RPMI7951 (cell line): ENCODE data around the gene CFAP74. TPM values are rescaled to one million over a fixed set of nuclear protein-coding genes. Genes with fewer than 3 reads are reported as not detected.

ENCODE experiments used
- DNase-seq: peaks from one replicate; pipeline ENCODE4 v3.0.0-alpha.2; 2012; ENCODE audit warnings: low read depth
- total RNA-seq: library from RNA; depleted of rRNA; stranded (reverse); fragments of >200 nt; shearing (Covaris generic); gene quantifications from 2 replicates; pipeline ENCODE4 v1.2.3, GENCODE V29; 2014

CFAP74 gene
- total RNA-seq, 1 experiment from 2014 or later = not detected

DNA sequence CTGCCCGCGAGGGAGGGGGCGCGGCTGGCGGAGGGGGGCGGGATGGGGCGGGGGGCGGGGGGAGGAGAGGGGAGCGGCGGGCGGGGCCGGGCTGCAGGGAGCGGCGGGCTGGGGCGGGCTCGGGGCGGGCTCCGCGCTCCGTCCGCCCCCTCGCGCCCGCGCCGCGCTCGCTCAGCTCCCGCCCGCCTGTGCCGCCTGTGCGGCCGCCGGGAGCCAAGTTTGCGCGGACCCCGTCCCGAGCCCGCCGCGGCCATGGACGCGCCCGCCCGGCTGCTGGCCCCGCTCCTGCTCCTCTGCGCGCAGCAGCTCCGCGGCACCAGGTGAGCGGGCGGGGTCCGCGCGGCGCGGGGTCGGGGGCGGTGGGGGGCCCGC, 15.6 kb upstream of the CFAP74 start, which contains the start of gene GABRD:
GABRD (plus strand) TSS at position 174 of the 372 bp plus-strand sequence; CDS start at position 253, 79 bp downstream.
- DNase-seq = no peak

DNA sequence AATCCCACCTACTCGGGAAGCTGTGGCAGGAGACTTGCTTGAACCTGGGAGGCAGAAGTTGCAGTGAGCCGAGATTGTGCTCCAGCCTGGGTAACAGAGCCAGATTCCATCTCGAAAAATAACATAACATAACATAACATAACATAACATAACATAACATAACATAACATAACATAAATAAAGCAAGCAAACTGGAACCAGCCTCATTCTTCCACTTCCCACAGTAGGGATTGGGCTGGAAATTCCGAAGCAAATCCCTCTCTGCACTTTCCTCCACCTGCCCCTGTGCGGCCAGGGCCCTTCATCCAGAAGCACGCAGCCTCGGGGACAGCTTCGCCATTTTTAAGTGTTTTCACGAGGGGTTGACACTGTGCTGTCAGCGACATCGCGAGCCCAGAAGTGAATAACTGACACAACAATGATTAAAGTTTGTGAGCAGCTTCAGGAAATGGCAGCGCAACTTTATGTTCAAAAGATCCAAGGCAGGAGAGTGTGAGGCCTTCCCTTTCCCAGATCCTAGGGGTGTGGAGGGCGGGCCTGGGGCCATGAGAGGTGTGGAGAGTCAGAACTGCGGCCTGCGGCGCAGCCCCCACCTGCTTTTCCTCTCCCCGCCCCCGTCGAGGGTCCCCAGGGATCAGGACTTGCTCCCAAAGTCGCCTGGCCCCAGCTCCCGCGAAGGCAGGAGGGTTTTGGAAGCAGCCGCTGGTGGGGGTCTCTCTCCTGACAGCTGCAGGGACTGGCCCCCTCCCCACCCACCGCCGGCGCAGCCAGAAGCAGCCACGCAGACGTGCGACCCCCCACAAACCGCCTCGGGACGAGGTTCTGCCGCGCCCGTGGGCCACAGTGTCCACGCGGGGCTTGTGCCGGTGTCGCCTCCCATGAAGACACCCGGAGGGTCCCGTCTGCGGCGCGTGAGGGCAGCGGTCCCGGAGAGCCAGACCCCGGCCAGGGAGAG, 14.9 kb upstream of the CFAP74 start:
- no peak for DNase-seq

DNA sequence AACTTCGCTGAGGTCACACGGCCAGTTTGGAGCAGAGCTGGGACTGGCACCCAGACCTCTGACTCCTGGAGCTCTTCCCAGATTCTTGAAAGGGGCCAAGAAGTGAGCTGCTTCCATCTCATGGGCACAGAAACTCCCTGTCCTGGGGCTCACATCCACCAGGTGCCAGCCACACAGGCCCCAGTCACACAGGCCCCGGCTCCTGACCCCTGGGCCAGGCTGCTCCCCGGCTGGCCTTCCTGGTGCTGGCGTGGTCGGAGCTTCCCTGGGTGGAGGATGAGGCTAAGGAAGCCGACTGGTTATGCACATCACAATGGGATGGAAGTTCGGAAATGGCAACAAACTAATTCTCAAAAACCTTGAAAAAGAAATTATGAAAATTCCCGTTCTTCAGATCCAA, 12.5 kb upstream of the CFAP74 start:
- no peak for DNase-seq

DNA sequence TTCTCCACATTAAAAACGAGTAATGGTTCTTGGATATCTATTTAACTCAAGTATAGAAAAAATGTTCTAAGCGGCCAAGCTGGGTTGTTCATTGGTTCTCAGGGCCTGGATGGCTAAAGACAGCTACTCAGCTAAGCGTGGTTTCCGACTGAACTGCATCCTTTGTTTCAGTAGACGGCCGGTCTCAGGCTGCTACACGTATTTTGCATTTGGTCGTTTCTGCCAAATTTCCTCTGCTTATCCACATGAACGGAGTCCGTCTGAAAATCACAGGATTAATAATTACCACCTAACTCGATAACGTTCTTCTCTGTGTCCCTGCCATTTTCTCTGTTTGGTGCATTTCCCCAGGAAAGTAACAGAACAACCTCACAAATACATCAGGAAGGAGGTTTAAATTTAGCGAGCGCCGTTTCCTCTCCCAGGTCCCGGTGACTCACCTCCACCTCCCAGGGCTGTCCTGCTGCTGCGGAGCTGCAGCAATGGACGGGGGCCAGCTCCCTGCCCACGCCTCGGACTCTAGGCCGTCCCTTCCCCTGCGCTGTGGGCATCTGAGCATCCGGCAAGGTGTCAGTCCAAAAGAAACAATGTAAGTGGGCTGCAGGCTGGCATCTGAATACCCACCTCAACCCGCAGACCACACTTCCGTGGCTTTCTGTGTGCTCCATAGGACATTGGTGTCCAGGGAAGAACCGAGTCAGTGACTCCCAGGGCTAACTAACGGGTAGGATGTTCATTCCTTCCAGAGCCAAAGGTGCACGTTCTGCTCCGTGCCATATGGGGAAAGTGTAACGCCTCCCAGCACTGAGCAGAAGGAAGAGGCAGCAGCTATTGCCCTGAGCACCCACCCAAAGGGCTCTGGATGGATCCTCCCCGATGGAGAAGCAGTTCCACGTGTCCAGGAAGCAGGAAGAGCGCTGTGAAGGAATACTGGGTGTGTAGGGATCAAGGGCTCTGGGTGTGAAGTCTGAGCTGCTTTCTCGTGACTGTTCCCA, 11.5 kb upstream of the CFAP74 start:
- DNase-seq = peak; percentile 31

DNA sequence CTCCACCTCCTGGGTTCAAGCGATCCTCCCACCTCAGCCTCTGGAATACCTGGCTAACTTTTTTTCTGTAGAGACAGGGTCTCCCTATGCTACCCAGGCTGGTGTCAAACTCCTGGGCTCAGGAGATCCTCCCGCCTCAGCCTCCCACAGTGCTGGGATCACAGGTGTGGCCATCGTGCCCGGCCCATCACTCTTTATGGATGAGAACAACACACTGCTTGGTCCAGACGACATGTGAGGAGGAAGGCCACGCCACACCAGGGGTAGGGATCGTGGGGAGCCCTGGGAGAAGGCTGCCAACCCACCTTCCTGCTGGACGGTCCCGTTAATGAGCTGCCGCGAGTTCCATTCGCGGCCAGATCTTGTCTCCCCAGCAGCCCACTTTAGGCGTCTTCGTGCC, 10.6 kb upstream of the CFAP74 start:
- DNase-seq = no peak

DNA sequence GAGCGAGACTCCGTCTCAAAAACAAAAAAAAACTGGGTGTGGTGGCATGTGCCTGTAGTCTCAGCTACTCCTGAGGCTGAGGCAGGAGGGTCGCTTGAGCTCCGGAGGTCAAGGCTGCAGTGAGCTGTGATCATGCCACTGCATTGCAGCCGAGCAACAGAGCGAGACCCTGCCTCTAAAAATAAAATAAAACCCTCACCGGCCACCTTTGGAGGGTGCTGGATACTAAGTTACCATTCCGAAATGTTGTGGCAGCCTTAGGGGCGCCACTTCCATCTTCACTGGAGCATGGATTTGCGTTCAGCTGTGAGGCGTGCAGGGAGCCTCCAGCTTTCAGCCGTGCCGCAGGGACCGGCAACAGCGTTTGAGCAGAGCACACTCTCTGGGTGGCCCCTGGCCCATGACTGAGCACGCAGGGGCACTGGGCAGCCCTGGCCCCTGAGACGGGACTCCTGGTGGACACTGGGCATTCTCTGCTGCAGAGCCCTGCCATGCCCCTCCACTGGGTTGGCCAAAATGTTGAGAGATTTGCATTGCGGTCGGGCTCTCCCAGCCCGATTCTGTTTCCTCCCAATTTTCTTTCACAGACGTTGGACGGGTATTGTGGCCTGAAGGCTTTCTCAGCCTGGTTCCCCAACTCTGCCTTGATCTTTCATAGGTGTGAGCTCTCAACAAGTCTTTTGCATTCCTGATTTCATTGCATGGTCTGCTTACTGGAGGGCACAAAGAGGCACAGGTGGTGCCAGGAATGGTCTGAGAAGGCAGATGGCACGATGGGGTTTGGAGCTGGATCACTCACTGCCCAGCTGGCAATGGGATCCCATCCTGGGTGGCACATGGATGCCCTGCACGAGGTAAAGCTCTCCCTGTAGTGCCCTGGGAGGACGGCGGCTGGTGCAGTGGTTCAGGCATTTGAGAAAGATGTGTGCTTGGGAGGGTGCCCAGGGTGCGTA, 5.8 kb upstream of the CFAP74 start:
- no peak for DNase-seq

DNA sequence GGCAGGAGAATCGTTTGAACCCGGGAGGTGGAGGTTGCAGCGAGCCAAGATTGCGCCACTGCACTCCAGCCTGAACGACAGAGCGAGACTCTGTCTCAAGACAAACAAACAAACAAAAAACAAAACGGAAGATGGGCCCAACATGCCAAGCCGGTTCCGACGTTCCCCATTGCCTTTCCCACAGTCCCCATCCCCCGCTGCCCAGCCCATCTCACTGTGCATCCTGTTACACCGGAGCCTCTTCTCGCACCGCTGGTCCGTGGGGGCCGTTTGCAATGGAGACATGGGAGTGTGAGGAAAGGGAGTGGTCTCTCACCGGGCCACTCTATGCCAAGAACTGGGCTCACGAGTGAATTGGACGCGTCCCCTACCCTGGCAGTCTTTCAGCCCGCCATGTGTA, 1.3 kb upstream of the CFAP74 start:
- no peak for DNase-seq

DNA sequence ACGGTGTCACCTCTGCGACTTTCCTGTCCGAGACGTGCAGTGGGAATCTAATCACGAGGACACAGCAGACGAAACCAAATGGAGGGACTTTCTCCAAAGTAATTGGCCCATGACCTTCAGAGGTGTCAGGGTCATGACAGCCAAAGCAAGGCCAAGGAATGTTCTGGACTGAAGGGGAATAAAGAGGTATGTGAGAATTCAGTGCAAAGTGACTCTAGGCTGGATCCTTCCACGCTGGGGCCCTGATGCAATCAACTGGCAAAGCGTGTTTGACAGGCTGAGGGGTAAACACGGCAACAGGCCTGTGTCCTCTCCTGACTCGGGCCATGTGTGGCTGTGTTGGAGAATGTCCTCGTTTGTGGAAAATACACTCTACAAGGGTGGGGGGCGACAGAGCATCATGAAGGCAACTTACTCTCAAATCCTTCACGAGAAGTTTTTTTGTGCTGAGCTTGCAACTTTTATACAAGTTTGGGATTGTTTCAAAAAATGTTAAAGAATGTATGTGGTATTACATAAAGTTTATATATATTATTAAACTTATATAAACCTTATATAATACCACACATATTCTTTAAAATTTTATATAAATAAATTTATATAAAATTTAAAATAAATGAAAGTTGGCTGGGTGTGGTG, 1.7 kb downstream of the CFAP74 start:
- no peak for DNase-seq

DNA sequence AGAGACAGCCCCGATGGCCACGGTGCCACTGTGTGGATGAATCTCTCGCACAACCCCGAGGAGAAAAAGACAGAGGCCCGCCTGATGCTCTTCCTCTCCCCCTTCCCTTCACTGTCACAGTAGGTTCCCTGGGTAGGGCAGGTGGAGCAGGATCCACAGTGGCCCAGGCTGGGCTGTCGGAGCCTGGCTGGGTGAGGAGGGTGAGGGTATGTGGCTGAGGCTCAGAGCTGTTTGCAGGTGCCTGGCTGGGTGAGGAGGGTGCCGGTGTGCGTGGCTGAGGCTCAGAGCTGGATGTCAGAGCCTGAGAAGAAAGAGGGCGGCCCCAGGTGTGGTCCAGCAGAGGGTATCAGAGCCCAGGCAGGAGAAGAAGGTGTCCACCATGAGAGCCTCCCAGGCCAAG, 2.7 kb downstream of the CFAP74 start:
- no peak for DNase-seq

DNA sequence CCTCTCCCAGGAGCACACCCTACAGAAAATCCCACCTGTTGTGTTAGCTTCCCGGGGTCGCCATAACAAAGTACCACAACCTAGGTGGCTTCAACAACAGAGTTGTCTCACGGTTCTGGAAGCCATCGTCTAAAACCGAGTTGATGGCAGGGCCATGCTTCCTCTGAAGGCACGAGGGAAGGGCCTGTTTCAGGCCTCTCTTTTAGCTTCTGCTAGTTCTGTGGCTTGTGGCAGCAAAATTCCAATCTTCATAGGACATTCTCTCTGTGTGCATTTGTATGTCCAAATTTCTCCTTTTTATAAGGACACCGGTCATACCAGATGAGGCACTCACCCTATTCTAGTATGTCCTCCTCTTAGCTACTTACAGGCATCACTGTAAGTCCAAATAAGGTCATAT, 3.2 kb downstream of the CFAP74 start:
- DNase-seq = no peak

DNA sequence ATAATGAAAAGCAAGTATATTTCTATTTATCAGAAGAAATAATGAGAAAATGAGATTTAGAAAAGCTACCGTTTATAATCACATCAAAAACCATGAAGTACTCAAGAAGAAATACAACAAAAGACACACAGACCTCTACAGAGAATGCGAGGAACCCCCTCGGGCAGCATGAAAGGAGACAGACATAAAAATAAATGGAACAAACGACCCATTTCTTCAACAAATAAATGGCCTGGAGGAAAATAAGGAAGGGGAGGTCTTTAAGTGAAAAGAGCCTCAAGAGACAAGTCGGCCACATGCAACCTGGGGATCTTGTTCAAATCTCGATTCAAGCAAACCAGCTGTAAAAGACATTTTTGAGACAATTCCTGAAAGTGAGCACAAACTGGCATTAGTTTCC, 6.0 kb downstream of the CFAP74 start:
- DNase-seq = no peak

DNA sequence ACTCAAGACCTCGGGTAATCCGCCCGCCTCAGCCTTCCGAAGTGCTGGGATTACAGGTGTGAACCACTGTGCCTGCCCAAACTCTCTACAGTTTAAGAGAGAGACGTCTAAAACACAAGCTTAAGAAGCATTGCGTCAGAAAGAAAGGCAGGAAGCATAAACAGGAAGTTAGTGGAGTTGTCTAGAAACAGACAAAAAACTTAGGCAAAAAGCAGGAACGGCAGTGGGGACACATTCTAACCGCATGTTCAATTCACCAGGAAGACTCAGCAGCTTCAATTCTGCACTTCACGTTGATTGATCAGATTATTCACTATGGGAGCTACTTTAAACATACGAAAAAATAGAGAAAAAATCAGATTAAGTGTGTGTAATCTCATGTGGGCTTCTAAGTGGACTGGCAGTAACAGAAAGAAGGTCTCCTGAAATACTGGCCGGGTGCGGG, 7.4 kb downstream of the CFAP74 start:
- DNase-seq = no peak

DNA sequence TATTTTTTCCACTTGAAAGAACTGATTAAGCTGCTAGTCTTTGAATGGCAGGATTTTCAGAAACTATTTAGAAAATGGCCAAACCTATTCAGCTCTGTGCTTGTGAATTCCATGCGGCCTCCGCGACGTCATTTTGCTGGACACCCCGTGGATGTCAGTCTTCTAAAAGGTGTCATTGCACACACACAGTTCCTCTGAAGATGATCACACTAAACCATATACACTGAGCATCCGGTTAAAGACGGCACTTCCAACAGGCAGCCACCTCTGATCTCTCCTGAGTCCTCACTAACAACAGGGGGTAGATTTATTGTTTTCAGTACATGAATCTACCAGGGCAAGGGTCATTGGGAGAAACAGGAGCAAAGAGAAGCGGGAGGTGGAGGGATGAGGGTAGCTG, 9.1 kb downstream of the CFAP74 start:
- DNase-seq = no peak

DNA sequence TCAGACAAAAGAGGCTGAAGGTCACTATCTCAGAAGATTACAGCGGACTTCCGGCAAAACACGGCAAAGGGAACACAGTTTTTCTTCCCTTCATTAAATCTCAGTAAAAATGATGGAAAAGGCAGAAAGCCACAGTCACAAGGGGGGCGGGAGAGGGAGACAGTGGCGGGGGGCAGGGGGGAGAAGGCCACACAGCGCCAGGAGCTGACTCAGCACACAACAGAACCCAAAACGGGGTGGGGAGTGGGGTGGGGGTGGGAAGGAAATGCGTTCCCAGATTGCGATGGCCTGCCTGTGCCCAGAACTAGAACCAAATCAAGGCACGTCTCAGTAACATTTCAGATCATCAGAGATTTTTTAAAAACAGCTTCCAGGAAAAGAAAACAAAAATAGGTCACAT, 13.4 kb downstream of the CFAP74 start:
- DNase-seq = no peak

DNA sequence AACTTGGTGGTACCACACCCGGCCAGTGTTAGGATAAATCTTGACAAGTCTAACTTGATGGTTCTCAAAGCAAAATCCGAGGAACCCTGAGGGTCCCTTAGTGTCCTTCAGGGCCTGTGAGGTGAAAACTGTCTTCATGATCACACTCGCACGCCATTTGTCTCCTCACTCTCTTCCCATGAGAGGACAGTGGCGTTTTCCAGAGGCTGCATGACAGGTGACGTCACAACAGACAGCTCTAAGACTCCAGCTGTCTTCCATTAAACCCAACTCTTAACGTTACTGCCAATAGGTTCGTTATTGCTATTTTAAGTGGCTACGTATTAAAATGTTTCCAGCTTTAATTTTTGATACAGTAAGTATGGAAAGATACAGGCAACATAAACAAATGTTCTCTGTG, 13.8 kb downstream of the CFAP74 start:
- no peak for DNase-seq

DNA sequence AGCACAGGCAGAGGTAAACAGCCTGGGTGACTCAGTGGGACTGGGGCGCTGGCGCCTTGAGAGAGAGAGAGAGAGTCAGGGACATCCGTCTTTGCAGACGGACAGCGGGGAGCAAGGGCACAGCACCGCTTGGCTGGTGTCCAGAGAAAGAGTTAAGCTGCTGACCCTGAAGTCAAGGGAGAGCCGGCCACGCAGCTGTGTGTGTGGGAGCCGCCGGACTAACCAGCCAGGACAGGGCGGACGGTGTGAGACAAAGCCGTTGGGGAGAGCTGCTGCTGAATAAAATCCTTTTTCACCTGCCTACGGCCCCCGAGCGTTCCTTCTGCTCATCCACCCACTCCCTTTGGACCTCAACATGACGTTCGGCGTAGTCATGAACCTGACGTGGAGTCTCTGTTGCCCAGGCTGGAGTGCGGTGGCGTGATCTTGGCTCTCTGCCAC, 14.5 kb downstream of the CFAP74 start:
- DNase-seq = no peak

DNA sequence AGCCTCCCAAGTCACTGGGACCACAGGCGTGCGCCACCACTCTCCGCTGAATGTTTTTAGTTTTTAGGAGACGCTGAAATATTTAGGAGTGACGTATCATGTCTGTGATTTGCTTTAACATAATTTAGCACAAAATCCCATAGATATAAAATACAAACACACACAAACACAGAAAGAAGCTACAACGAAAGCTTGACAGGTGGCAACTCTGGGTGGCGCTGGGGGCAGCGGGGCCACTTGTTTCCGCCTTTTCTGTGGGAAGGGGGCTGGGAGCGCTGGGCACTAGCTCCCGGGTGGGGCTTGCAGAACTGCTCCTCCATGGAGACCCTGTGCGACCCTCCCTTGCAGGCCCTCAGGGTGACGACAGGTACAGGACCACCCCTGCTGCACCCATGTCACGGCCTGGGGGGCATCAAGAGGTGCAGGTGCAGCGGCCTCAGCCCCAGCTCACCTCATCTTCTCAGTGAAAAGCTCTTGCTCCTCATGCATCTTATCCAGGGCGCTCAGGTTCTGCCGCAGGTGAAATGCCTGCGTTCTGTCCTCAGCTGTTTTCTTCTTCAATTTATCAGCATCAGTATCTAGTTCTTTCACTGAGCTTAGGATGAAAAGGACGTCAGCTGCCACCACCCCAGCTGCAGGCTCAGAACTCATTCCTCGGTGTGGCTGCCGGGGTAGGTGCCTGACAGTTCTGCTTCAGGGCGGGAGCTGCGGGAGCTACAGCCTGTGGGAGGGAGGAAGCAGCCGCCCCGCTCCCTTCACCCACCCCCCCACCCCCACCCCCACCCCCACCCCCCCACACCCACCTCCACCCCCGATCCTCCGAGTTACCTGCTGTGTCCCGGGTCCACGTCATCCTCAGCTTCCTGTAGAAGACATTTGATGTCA, 15.3 kb downstream of the CFAP74 start:
- no peak for DNase-seq

DNA sequence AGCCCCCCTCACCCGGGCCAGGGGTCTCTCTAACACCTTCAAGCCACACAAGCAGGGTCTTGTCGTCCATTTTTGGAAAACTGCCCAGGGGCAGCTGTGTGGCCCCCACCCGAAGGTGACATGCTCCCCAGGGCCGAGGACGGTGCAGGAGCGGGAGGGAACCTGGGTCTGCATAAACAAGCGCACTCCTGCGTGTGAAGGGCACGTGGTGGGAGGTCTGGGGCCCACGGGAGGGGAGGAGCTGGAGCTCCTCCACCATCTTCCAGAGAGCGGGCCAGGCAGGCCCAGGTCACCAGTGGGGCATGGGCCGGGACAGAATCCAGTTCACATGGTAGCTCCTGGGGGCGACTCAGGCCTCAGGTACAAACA, 16.5 kb downstream of the CFAP74 start:
- no peak for DNase-seq

DNA sequence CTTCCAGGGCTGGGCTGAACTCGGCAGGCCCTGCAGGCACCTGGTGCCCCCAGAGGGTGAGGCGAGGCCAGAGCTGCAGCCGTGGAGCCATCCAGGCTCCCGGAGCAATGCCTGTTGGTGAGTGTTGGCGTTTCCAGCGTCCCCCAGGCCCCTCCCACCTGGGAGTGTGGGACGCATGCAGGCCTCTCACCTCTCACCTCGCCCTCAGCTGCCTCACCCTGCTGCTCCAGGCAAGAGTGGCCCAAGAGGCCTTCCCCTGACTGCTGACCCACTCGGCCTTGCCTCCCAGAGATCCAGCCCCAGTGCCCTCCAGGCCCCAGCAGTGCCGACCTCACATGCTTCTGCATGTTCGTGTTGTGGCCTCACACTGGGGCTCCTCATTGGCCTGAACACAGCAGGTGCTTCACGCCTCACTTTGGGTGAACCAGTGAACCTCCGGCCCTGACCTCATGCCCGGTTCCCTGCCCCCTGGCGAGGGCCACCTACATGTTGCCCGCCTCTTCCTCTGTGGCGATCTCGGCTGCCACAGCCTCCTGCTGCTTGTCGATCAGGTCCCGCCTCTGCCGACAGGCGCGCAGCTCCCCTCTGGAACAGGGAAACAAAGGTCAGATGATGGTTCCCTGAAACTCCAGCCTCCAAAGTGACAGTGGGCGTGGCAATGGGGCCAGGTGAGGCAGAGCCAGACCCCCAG, 17.0 kb downstream of the CFAP74 start:
- DNase-seq = no peak
